ENCODE data around the gene CCDC60.

Gene CCDC60

DNA sequence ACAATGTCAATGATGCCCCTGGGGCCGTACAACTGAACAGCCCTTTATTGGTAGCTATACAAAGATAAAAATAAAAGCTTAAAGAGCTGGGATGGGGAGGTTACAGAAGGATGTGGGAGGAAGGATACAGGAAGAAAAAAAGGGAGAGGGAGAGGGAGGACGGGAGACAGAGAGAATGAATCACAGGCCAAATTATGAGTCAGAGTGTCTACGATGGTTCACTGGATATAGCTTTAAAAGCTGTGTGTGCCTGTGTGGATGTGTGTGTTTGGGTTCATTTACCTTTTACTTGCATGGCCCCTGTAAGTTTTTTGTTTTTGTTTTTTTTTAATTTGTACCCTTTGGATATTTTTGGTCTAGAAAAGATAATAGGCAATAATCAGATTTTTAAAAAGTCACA, 111.9 kb downstream of the CCDC60 start:
- no peak for DNase-seq

DNA sequence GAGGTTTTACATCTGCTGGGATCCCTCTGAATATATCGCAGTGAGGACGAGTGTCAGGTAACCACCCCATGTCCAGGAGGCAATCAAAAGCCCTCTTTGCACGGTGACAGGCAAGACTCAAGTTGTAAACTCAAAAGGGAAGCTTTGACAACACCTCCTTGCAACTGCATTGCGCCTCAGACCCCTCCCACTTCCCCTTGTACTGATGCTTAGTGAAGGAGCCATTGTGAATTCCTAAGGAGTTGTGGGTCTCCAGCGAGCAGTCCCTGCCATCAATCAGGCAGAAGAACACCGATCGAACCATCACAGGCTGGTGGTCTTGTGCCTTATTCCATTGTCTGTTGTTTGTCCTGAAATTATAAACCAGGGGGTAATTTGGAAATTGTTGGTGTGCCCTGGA, 112.6 kb downstream of the CCDC60 start:
- no peak for DNase-seq

DNA sequence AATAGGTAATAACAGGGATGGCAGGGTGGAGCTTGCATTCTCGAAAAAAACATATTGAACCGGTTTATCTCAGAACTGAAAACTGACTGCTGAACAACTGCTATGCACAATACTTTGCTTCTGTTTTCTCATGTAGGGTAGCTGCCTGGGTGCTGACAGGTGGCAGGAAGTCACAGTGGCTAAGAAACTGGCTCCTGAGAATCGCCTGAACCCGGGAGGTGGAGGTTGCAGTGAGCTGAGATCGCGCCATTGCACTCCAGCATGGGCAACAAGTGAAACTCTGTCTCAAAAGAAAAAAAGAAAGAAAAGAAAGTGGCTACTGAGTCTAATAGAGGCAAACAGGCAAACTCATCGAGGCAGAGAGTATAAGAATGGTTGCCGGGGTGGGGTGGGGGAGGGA, 113.1 kb downstream of the CCDC60 start:
- DNase-seq = no peak

DNA sequence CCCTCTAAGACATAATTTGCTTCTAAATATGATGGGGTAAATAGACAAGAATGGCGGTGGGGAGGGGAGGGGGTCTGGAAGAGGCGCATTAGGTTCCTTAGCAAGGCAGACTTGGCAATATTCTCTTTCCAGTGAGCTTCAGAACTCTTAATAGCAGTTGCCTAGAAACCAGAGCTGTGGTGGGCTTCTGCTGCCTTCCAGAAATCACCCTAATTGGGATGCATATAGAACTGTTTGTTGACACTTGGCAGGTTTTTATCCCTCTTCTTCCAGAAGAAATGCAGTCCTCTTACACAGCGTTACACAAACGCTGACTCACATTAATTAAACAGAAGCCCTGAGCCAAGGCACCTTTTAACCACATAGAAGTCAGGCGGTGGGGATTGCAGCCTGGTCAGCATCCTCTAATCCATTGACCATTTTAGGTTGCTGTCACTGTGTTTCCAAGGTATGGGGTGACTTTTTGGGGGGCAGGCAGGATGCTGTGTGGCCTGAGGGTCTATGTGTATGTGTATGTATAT, 114.1 kb downstream of the CCDC60 start:
- DNase-seq = no peak

DNA sequence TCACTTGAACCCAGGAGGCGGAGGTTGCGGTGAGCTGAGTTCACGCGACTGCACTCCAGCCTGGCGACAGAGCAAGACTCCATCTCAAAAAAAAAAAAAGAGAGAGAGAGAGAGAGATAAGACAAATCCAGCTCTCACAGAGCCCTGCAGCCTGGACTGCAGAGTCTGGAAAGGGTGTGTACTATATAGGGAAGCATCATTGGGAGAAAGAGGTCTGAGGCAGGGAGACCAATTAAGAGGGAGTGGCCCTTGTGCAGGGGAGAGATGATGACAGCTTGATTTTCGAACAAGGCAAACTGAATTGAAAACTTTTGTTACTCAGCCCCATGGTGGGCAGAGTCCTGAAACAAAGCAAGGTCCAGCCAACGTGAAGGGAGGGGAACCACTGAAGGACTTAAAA, 116.2 kb downstream of the CCDC60 start:
- no peak for DNase-seq

DNA sequence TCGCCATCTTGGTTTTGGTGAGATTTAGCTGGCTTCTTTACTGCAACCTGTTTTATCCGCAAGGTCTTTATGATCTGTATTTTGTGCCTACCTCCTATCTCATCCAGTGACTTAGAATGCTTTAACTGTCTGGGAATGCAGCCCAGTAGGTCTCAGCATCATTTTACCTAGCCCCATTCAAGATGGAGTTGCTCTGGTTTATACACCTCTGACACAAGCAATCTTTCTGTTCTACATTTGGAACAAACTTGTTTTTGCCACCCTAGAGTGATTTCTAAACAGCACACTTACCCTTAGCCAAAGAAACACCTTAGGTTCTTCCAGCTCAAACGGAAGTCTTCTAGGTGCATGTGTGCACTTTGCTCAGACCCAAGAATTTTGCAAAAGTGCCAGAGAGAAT, 122.3 kb downstream of the CCDC60 start:
- no peak for DNase-seq

DNA sequence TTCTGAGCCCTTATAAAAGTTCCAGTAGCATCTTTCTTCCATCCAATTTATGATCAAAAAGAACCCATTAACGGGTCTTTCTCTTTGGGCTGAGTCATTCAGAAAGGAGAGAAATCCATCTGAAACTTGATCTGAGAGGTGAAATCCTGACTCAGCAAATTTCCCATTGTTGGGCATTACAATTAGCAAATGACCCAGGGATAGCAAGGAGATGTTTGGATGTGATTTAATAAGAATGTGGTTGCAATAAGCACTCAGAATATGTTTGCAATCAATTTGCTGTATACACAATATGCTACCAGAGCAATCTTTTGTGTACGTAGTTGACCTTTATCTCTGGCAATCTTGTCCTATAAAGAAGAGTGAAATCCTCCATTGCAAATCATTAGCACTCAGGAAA, 122.7 kb downstream of the CCDC60 start:
- DNase-seq = no peak

DNA sequence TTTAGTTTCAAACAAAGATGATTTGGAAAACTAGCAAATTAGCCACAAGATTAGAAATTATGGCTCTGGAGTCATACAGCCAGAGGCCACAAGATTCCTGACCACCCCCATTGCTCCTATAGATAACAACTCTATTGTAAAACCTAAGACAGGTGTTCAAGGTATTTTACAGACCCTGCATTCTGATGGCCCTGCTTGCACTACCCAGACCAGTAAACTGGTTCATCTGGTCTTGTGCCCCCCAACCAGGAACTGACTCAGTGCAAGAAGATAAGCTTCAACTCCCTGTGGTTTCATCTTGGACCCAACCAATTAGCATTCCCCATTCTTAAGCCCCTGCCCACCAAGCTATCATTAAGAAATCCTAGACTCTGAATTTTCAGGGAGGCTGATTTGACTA, 125.0 kb downstream of the CCDC60 start:
- DNase-seq = no peak

DNA sequence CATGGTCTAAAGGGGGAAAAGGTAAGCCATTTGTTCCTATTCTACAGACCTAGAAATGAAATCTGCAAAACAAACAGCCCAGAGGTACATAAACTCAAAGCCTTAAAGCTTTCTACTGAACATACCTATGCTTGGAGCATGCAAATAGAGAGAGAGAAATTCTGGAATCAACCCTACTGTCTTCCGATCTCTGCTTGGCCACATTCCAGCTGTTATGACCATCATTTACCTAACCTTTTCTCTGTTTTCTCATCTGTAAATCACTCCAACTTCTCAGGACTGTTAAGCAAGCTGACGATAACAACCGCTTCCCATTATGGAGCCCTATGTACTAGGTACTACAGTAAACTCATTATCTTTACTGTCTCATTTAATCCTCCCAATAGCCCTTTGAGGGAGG, 126.3 kb downstream of the CCDC60 start:
- DNase-seq = no peak

DNA sequence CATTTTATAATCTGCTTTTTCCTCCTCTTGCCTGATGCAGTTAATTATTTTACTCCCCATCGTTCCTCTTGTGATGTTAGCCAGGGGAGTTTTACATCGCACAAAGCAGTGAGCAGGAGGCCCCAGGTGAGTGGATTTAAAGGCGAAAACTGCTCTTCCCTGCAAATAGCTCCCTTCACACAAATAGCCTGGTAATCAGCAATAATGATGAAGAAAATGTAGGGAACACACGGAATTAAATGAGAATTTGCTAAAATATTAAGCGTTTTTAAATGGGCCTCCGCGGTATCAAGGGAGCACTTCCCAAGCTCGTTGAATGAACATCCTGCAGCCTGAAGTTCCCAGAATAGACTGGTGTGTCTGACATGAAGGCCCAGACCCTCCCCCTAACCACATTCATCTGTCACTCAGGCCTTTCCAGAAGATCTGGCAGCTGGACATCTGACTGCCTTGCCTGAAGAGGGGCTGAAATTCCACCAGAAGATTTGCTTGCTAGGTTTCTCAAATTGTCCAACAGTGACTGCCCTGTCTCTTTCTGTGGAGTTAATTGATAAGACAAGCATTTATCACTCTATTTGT, 127.2 kb downstream of the CCDC60 start:
- no peak for DNase-seq

DNA sequence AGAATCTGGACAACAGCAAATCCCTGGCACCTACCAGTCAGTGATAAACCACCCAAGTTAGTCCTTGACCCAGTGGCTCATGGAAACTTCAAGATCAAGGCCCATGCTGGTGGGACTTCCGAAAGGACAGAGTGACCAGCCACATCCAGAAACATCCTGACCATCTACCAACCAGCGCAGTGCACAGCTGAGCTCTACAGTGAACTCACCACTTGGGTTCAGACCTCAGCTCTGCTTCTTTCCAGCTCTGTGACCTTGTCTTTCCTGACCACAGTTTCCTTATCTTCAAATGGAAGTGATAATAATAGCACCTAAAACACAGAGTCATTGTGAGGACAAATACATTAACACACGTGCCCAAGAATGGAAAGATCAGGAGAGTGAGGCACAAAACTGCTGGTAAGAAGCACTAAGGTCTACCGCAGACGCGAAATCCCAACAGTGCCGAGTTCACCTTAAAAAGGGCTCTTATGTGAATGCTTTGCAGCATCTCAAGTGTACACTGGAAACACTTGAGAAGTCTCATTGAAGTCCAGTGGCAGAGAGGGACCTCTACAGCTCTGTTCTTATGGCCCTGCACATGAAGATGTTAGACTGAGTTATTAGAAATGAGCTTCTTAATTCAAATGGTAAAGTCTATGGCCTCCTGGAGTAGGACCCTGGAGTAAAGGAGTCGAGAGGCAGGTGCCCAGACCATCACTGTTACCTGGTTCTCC, 128.8 kb downstream of the CCDC60 start:
- DNase-seq = no peak

DNA sequence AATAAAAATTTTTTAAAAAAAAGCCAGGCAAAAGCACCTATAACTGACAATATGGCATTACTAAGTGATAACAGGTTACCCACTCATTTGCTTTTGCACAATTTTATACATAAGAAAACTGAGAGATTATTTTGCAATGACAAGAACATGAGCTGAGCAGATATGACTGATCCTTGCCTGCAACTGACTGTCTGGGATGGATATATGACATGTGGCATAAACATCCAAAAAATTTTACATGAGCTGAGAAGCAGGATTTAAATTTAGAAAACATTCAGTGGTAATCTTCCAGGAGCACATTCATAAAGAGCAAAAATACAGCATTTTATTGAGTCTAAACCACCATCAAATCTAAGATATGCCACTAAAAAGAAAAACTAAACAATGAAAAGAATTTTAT, 133.8 kb downstream of the CCDC60 start:
- no peak for DNase-seq

DNA sequence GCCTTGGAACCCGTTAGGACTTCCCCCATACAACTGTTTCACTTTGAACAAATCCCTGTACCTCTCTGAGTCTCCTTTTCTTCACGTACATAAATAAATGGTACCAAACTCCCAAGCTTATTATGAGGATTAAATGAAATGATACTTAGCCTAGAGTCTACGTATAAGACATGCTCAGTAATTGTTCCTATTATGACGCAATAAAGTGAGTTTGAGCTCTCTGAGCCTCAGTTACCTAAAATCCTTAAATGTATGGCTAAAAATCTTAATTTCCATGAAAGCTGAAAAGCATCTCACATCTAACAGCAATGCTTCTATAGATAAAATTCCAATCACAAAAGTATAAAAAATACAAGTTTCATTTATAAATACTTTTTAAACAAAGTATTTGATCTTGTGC, 141.1 kb downstream of the CCDC60 start:
- DNase-seq = no peak

DNA sequence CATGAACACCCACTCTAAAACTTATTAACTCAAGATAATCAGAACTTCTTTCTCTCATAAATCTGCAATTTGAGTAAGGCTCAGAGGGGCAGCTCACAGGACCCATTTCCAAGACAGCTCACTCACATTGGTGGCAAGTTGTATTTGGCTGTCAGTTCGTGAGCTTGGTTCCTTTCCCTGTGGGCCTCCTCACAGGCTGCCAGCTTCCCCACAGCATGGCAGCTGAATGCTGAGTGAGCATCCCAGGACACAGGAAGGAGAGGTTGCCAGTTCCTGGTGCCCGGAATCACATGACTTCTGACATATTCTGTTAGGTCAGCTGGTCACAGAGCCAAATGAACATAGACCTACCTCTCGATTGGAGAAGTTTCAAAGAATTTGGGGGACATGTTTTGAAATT, 142.4 kb downstream of the CCDC60 start:
- no peak for DNase-seq

DNA sequence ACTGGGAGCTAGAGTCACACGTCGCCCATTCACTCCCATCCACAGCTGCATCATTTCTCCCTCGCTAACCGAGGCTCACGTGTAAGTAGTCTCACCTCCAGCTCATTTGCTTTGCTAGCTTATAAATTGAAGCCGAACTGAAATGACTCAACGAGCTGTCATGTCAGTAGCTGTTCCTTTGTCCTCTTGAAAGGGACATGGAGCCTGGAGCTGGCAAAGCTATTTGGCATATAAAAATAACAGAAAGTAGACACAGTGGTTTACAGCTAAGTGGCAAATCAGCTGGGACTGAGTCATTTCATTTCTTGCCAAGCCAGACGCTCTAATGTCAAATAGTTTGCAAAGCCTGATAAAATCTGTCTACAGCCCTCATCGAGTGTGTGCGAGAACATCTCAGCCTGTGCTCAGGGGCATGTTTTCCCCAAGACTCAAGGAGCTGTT, 144.6 kb downstream of the CCDC60 start:
- peak in 11 of 51 donors; percentile 0 to 60 (median 2) for DNase-seq

DNA sequence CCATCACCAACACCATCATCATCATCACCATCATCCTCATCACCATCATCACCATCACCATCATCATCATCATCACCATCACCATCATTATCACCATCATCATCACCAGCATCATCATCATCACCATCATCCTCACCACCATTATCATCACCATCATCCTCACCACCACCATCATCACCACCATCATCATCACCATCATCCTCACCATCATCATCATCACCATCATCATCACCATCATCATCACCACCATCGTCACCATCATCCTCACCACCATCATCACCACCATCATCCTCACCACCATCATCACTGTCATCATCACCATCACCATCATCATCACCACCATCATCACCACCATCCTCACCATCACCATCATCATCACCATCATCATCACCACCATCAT, 146.0 kb downstream of the CCDC60 start:
- DNase-seq = no peak

DNA sequence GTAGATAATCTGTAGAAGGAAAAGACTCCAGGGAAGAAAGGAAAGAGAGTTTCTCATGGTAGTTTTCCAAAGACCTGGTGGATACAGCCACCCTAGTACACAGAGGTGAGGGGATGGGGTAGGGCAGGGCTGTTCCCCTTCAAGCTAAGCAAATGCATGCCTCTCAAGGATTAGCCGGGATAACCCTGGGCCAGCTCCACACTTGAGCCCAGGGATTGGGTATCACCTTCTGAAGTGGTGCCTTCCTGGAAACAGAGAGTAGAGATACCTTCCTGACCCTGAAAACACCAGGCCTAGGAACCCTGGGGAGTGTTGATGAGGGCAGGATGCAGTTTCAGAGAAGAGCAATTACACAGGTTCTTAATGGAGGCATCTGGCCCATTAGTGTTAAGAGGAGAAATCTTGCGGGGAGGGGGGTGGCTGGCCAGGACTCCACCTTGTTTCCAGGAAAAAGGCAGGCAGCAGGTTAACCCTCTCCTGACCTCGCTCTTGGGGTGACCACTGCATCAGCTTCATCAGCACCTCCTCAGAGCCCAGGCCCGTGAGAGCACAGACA, 152.1 kb downstream of the CCDC60 start:
- no peak for DNase-seq

DNA sequence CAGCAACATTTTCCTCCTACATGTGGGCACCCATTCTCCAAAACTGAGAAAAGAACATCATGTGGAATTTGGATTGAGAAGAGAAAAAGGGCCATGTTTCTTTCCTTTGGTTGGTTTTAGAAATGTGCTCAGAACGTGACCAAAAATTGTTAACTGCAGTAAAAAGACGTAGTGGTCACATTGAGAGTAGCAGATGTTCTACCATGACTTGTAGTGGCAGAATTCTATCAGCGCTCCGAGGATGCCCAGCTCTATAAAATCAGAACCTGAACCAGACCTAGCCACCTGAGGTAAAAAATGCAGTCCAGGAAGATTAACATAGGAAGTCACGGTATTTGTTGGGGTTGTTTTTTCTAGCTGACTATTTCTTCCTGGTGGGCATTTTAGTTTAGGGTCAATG, 157.3 kb downstream of the CCDC60 start:
- no peak for DNase-seq

DNA sequence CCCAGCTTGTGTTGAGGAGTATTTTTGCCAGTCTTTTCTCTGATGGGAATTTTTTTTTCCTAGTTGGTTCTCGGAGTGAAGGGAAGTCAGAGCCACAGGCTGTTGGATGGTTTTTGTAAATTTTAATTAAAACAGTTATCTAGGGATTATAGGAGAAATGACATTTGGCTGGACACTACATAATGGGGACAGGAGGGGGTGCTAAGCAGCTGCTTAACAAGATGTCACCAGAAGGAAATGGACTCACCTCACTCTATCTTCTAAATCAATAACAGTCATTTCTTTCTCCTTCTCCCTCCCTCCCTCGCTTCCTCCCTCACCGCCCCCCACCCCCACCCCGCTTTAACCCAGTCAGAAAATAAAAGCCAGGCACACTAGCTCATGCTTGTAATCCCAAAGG, 165.7 kb downstream of the CCDC60 start:
- DNase-seq = no peak

DNA sequence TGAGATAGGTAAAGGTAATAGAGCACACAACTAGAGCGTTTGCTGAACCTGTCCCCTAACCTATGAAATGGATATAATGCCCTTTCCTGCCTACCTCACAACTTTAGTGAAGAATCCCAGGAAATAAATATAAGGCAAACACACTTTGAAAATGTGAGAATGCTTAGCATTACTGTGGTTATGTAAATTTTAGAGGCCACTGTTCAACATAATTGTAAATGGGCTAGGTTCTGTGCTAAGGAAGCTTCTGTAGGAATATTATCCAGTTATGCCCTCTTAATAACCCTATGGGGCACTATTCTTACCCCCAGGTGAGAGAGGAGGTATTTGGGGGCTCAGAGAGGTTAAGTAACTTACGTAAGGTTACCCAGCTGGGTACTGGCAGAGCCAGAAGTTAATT, 166.5 kb downstream of the CCDC60 start:
- no peak for DNase-seq

DNA sequence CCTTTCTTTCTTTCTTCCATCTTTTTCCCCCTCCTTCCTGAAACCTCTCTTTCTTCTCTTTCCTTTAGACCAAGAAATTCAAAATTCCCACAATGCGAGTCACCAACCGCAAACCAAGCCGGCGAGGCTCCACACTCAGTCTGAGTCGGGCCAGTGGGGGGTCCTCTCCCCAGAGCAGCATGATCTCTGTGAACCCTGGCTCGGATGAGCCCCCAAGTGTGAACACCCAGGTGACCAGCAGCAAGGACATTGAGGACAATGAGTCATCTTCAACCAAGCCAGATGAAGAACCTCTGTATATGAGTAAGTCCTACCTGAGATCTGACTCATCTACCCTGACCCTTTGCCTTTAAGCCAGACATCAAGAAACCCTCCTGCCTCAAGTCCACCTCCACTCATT, 170.5 kb downstream of the CCDC60 start:
- DNase-seq = no peak

DNA sequence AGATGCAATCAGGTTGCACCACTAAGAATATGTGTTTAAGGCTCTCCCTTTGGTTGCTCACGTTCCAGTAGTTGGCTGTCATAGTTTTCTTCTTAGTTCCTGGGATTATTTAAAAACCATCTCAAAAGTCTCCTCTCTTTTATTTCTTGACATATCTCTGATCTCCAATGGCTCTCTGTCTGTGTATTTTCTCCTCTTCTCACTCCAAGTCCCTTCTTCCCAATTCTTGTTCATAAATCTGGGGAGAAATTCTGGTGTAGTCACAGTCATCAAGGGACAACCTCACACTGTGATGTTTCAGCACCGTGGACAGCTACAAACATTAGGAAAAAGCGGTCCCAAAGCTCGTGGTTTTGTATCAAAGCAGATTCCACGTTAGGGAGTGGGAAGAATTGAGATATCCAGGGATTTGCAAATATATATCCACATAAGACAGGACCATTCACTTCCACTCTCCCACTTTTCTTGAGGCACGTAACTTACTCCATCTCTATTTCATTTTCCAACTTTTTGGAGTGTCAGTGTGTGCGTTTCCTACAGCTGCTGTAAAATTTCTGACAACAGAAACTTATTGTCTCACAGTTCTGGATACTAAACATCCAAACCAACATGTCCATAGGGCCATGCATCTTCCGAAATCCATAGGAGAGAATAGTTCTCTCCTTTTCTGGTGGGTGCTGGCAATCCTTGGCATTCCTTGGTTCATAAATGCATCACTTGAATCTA, 178.4 kb downstream of the CCDC60 start:
- no peak for DNase-seq

DNA sequence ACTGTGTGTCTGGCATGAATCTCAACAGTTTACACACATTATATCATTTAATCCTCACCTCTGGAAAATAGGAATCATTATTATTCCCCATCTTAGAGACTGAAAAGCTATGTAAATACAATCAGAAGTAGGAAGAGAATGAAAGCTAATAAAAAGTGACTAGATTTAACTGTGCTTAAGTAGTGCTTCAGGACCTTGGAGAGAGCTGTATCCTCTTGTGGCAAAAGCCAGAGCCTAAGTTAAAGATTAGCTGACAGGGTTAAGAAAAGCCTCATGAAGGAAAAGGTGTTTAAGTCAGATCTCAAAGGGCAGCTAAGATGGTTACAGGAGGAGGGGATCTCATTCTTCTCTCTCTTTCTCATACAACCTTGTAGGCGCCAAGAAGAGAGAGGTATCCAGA, 193.7 kb downstream of the CCDC60 start:
- DNase-seq = no peak
